SU-DHL-6 (cell line): ENCODE measurements around the gene EAF2.

Experiments
- H2AFZ ChIP-seq: fragments of 200-600 bp; sonication (generic); 2 replicates; pipeline ENCODE4 v1.6.1; 2014; ENCODE audit warnings: low read depth, mild to moderate bottlenecking, moderate library complexity, mixed read lengths, antibody characterized with exemption, low read length; ENCODE audit not compliant: severe bottlenecking
- H3F3A ChIP-seq: fragments of 200-600 bp; shearing (Covaris generic); 2 replicates; pipeline ENCODE4 v1.6.0; 2016; ENCODE audit warnings: antibody characterized with exemption, mild to moderate bottlenecking; ENCODE audit not compliant: insufficient read depth
- H3K27ac ChIP-seq: fragments of 200-600 bp; sonication (generic); 2 replicates; pipeline ENCODE4 v1.5.1; 2016; ENCODE audit warnings: low read depth, mild to moderate bottlenecking, low read length, moderate library complexity, mixed read lengths
- H3K27me3 ChIP-seq: fragments of 200-600 bp; sonication (generic), shearing (Covaris generic); 2 replicates; pipeline ENCODE4 v1.6.0; 2014; ENCODE audit warnings: mild to moderate bottlenecking, low read length
- H3K36me3 ChIP-seq: fragments of 200-600 bp; sonication (generic); 2 replicates; pipeline ENCODE4 v1.6.1; 2014; ENCODE audit warnings: mild to moderate bottlenecking, low read length, mixed read lengths
- H3K4me2 ChIP-seq: fragments of 300-600, 200-600 bp; shearing (Covaris generic), sonication (generic); 2 replicates; pipeline ENCODE4 v1.6.0; 2014; ENCODE audit warnings: low read length, low read depth, mild to moderate bottlenecking; ENCODE audit not compliant: poor library complexity, severe bottlenecking
- H3K4me3 ChIP-seq: fragments of 200-600 bp; sonication (generic); 2 replicates; pipeline ENCODE4 v1.5.1; 2014; ENCODE audit warnings: antibody characterized with exemption, low read length, mild to moderate bottlenecking, mixed read lengths; ENCODE audit not compliant: insufficient read depth, poor library complexity, severe bottlenecking
- H3K79me2 ChIP-seq: fragments of 200-600 bp; sonication (generic); 2 replicates; pipeline ENCODE4 v1.6.1; 2014; ENCODE audit warnings: mild to moderate bottlenecking, low read length, moderate library complexity; ENCODE audit not compliant: insufficient read depth
- H3K9ac ChIP-seq: fragments of 200-600 bp; sonication (generic); 2 replicates; pipeline ENCODE4 v1.7.0; 2014; ENCODE audit warnings: mild to moderate bottlenecking, low read length
- H3K9me2 ChIP-seq: fragments of 200-600 bp; sonication (generic); replicated peaks from 2 replicates; pipeline ENCODE4 v1.6.1; 2014; ENCODE audit warnings: low read length; ENCODE audit not compliant: insufficient read depth
- H3K9me3 ChIP-seq: fragments of 200-600 bp; sonication (generic); 2 replicates; pipeline ENCODE4 v1.6.1; 2014; ENCODE audit warnings: low read length, mixed read lengths; ENCODE audit not compliant: insufficient read depth
- H4K20me1 ChIP-seq: fragments of 200-600 bp; sonication (generic); 2 replicates; pipeline ENCODE4 v1.6.1; 2014; ENCODE audit warnings: low read depth, mild to moderate bottlenecking, antibody characterized with exemption, low read length, moderate library complexity, mixed read lengths
- CTCF ChIP-seq: fragments of 200-600 bp; sonication (generic); IDR thresholded peaks from one replicate; pipeline ENCODE4 v1.5.1; 2017; ENCODE audit warnings: antibody characterized with exemption, mild to moderate bottlenecking, low read length, moderate library complexity; ENCODE audit not compliant: insufficient read depth, poor library complexity, severe bottlenecking
- EZH2phosphoT487 ChIP-seq: fragments of 200-600 bp; sonication (generic), shearing (Covaris generic); conservative IDR thresholded peaks from 2 replicates; pipeline ENCODE4 v1.6.1; 2018; ENCODE audit warnings: mild to moderate bottlenecking, antibody characterized with exemption, low read length, moderate library complexity, mixed read lengths

Gene EAF2

GRCh38 chr3:121836064-121836463 is 1.1 kb downstream of the EAF2 start:
- Histone ChIP-seq H3K36me3 (peaks cover 47% of the 10 kb centered on the region), H3K27ac (peak overlapping the region; percentile 87), H3K4me2 (peak overlapping the region; percentile 100), H3K9me3 (no peaks in the 10 kb centered on the region), H3K4me3 (peak overlapping the region; percentile 77), H4K20me1 (peaks cover 15% of the 10 kb centered on the region; the same call in 1 of the 2 replicates), H3K9ac (peak overlapping the region; percentile 96), H3K79me2 (peaks cover 89% of the 10 kb centered on the region), H3K27me3 (no peaks in the 10 kb centered on the region), H3F3A (0 out of 2 replicates have a peak, but pooled peaks cover 3% of the 10 kb centered on the region), H3K9me2 (no peaks in the 10 kb centered on the region), H2AFZ (no peak overlapping the region)
- TF ChIP-seq CTCF (no peak), EZH2phosphoT487 (no peak)

DNA sequence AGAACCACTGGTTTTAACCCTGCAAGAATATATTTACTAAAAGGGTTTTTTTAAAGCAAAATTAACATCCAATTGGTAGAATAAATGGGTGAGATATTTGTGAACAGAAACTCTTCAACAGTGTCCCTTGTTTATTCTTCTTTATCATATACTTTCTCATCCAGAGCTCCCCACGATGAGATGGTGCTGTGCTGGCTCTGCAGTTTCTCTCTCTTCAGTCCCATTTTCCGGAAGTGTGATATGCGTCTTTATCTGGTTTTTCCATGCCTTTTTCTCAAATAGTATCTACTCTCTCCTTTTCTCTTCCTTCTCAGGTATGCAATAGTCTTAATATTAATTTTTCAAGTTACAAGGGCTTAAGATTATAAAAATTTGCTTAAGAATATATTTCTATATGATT is 1.5 kb downstream of the EAF2 start:
- 0 out of 2 replicates have a peak, but pooled peaks cover 3% of the 10 kb centered on the region for H3F3A ChIP-seq
- H3K9me3 ChIP-seq, result no peaks in the 10 kb centered on the region
- no peaks in the 10 kb centered on the region for H3K27me3 ChIP-seq
- peaks cover 89% of the 10 kb centered on the region for H3K79me2 ChIP-seq
- peaks cover 15% of the 10 kb centered on the region; the same call in 1 of the 2 replicates for H4K20me1 ChIP-seq
- peak overlapping the region; percentile 96 for H3K9ac ChIP-seq
- H3K36me3 ChIP-seq, result peaks cover 47% of the 10 kb centered on the region
- peak overlapping the region; percentile 100 for H3K4me2 ChIP-seq
- TF ChIP-seq CTCF, result no peak
- H3K9me2 ChIP-seq, result no peaks in the 10 kb centered on the region
- peak overlapping the region; percentile 77 for H3K4me3 ChIP-seq
- peak overlapping the region; percentile 87 for H3K27ac ChIP-seq
- no peak overlapping the region for H2AFZ ChIP-seq

- TF ChIP-seq CTCF (no peak), EZH2phosphoT487 (no peak)
Observed at GRCh38 chr3:121839962-121840361, 5.0 kb downstream of the EAF2 start.

More at GRCh38 chr3:121839962-121840361, 5.0 kb downstream of the EAF2 start:
- H2AFZ ChIP-seq, result no peak overlapping the region
- no peaks in the 10 kb centered on the region for H3K9me2 ChIP-seq
- no peak overlapping the region for H3K4me3 ChIP-seq
- peaks cover 15% of the 10 kb centered on the region; the same call in 1 of the 2 replicates for H3F3A ChIP-seq
- H3K9ac ChIP-seq, result no peak overlapping the region
- peaks cover 83% of the 10 kb centered on the region for H3K79me2 ChIP-seq
- no peak overlapping the region for H3K27ac ChIP-seq
- peaks cover 29% of the 10 kb centered on the region for H4K20me1 ChIP-seq
- no peaks in the 10 kb centered on the region for H3K9me3 ChIP-seq
- H3K36me3 ChIP-seq, result peaks cover 40% of the 10 kb centered on the region; the same call in 1 of the 2 replicates
- no peak overlapping the region for H3K4me2 ChIP-seq
- no peaks in the 10 kb centered on the region for H3K27me3 ChIP-seq
